GM12801 (cell line): ENCODE data around the gene WRNIP1.

ENCODE experiments used
- CTCF ChIP-seq: IDR thresholded peaks from one replicate; pipeline ENCODE4 v1.5.1; 2011; ENCODE audit warnings: control low read depth; ENCODE audit not compliant: insufficient read length; ENCODE audit errors: extremely low read depth

Gene WRNIP1

GRCh38 chr6:2765166-2765895, at the start of gene WRNIP1:
TSS of gene WRNIP1 (plus strand) at chr6:2765393. CDS start at chr6:2765623, 230 bp downstream.
- no peak for TF ChIP-seq CTCF

- TF ChIP-seq CTCF: no peak
Observed at GRCh38 chr6:2715737-2716136, 49.5 kb upstream of the WRNIP1 start.

- no peak for TF ChIP-seq CTCF
Observed at GRCh38 chr6:2716936-2717700, 48.1 kb upstream of the WRNIP1 start.

- TF ChIP-seq CTCF: no peak
Observed at GRCh38 chr6:2718334-2719092, 46.7 kb upstream of the WRNIP1 start.

GRCh38 chr6:2719093-2719455, 46.1 kb upstream of the WRNIP1 start:
- no peak for TF ChIP-seq CTCF

GRCh38 chr6:2721219-2721618, 44.0 kb upstream of the WRNIP1 start:
- TF ChIP-seq CTCF: no peak

- TF ChIP-seq CTCF: no peak
Observed at GRCh38 chr6:2725364-2725988, 39.7 kb upstream of the WRNIP1 start.
